Measurements from ENCODE around the gene P2RY14.

P2RY14 gene

GRCh38 chr3:151300539-151300938 is 22.2 kb upstream of the P2RY14 start:
- no peak for DNase-seq (ENCODE audit: low read depth)
- no peaks in the 10 kb centered on the region for H3K27me3 ChIP-seq (replicated peaks; ENCODE audit: control insufficient read depth, insufficient read depth, low read length)

GRCh38 chr3:151299006-151299405 is 20.7 kb upstream of the P2RY14 start:
- Histone ChIP-seq H3K27me3 (replicated peaks; ENCODE audit: control insufficient read depth, insufficient read depth, low read length) (no peaks in the 10 kb centered on the region), H3K9me3 (ENCODE audit: control insufficient read depth, low read length) (no peaks in the 10 kb centered on the region), H3K9ac (ENCODE audit: low read length) (no peak overlapping the region), H3K4me1 (ENCODE audit: control insufficient read depth, insufficient read depth, low read length) (peaks cover 14% of the 10 kb centered on the region), H3K36me3 (ENCODE audit: control insufficient read depth, insufficient read depth, low read length, severe bottlenecking) (no peaks in the 10 kb centered on the region), H3K4me3 (ENCODE audit: low read length) (no peak overlapping the region)
- DNase-seq (ENCODE audit: low read depth): no peak

More at GRCh38 chr3:151300539-151300938, 22.2 kb upstream of the P2RY14 start:
- Histone ChIP-seq H3K9ac (ENCODE audit: low read length) (no peak overlapping the region), H3K9me3 (ENCODE audit: control insufficient read depth, low read length) (no peaks in the 10 kb centered on the region), H3K4me3 (ENCODE audit: low read length) (no peak overlapping the region), H3K4me1 (ENCODE audit: control insufficient read depth, insufficient read depth, low read length) (peaks cover 26% of the 10 kb centered on the region), H3K36me3 (ENCODE audit: control insufficient read depth, insufficient read depth, low read length, severe bottlenecking) (no peaks in the 10 kb centered on the region)

GRCh38 chr3:151297429-151297828 is 19.1 kb upstream of the P2RY14 start:
- Histone ChIP-seq H3K9ac (ENCODE audit: low read length) (no peak overlapping the region), H3K9me3 (ENCODE audit: control insufficient read depth, low read length) (no peaks in the 10 kb centered on the region), H3K4me1 (ENCODE audit: control insufficient read depth, insufficient read depth, low read length) (peaks cover 12% of the 10 kb centered on the region), H3K4me3 (ENCODE audit: low read length) (no peak overlapping the region), H3K36me3 (ENCODE audit: control insufficient read depth, insufficient read depth, low read length, severe bottlenecking) (no peaks in the 10 kb centered on the region), H3K27me3 (replicated peaks; ENCODE audit: control insufficient read depth, insufficient read depth, low read length) (no peaks in the 10 kb centered on the region)
- no peak for DNase-seq (ENCODE audit: low read depth)

- Histone ChIP-seq H3K27me3 (replicated peaks; ENCODE audit: control insufficient read depth, insufficient read depth, low read length) (no peaks in the 10 kb centered on the region), H3K36me3 (ENCODE audit: control insufficient read depth, insufficient read depth, low read length, severe bottlenecking) (no peaks in the 10 kb centered on the region), H3K4me1 (ENCODE audit: control insufficient read depth, insufficient read depth, low read length) (peaks cover 2% of the 10 kb centered on the region), H3K9me3 (ENCODE audit: control insufficient read depth, low read length) (no peaks in the 10 kb centered on the region), H3K9ac (ENCODE audit: low read length) (no peak overlapping the region), H3K4me3 (ENCODE audit: low read length) (no peak overlapping the region)
- no peak for DNase-seq (ENCODE audit: low read depth)
Measured at GRCh38 chr3:151296226-151296625, 17.9 kb upstream of the P2RY14 start.

GRCh38 chr3:151293127-151293526 is 14.8 kb upstream of the P2RY14 start:
- no peak overlapping the region for H3K4me3 ChIP-seq (ENCODE audit: low read length)
- no peaks in the 10 kb centered on the region for H3K27me3 ChIP-seq (replicated peaks; ENCODE audit: control insufficient read depth, insufficient read depth, low read length)
- H3K9ac ChIP-seq (ENCODE audit: low read length): no peak overlapping the region
- no peaks in the 10 kb centered on the region for H3K9me3 ChIP-seq (ENCODE audit: control insufficient read depth, low read length)
- no peaks in the 10 kb centered on the region for H3K4me1 ChIP-seq (ENCODE audit: control insufficient read depth, insufficient read depth, low read length)
- DNase-seq (ENCODE audit: low read depth): no peak
- H3K36me3 ChIP-seq (ENCODE audit: control insufficient read depth, insufficient read depth, low read length, severe bottlenecking): no peaks in the 10 kb centered on the region

- no peaks in the 10 kb centered on the region for H3K4me1 ChIP-seq (ENCODE audit: control insufficient read depth, insufficient read depth, low read length)
- DNase-seq (ENCODE audit: low read depth): peak; percentile 77
- H3K9me3 ChIP-seq (ENCODE audit: control insufficient read depth, low read length): no peaks in the 10 kb centered on the region
- H3K4me3 ChIP-seq (ENCODE audit: low read length): no peak overlapping the region
- H3K27me3 ChIP-seq (replicated peaks; ENCODE audit: control insufficient read depth, insufficient read depth, low read length): no peaks in the 10 kb centered on the region
- no peak overlapping the region for H3K9ac ChIP-seq (ENCODE audit: low read length)
- H3K36me3 ChIP-seq (ENCODE audit: control insufficient read depth, insufficient read depth, low read length, severe bottlenecking): no peaks in the 10 kb centered on the region
Measured at GRCh38 chr3:151290673-151291072, 12.3 kb upstream of the P2RY14 start.

GRCh38 chr3:151289445-151289844 is 11.1 kb upstream of the P2RY14 start:
- Histone ChIP-seq H3K4me1 (ENCODE audit: control insufficient read depth, insufficient read depth, low read length) (peaks cover under 1% of the 10 kb centered on the region), H3K9me3 (ENCODE audit: control insufficient read depth, low read length) (no peaks in the 10 kb centered on the region), H3K9ac (ENCODE audit: low read length) (no peak overlapping the region), H3K4me3 (ENCODE audit: low read length) (no peak overlapping the region), H3K36me3 (ENCODE audit: control insufficient read depth, insufficient read depth, low read length, severe bottlenecking) (no peaks in the 10 kb centered on the region), H3K27me3 (replicated peaks; ENCODE audit: control insufficient read depth, insufficient read depth, low read length) (no peaks in the 10 kb centered on the region)
- DNase-seq (ENCODE audit: low read depth): no peak

GRCh38 chr3:151285940-151286339 is 7.6 kb upstream of the P2RY14 start:
- Histone ChIP-seq H3K36me3 (ENCODE audit: control insufficient read depth, insufficient read depth, low read length, severe bottlenecking) (no peaks in the 10 kb centered on the region), H3K9ac (ENCODE audit: low read length) (no peak overlapping the region), H3K4me1 (ENCODE audit: control insufficient read depth, insufficient read depth, low read length) (peaks cover 16% of the 10 kb centered on the region), H3K9me3 (ENCODE audit: control insufficient read depth, low read length) (no peaks in the 10 kb centered on the region), H3K27me3 (replicated peaks; ENCODE audit: control insufficient read depth, insufficient read depth, low read length) (no peaks in the 10 kb centered on the region), H3K4me3 (ENCODE audit: low read length) (no peak overlapping the region)
- no peak for DNase-seq (ENCODE audit: low read depth)

- H3K9ac ChIP-seq (ENCODE audit: low read length): peak overlapping the region; percentile 22
- no peaks in the 10 kb centered on the region for H3K36me3 ChIP-seq (ENCODE audit: control insufficient read depth, insufficient read depth, low read length, severe bottlenecking)
- H3K9me3 ChIP-seq (ENCODE audit: control insufficient read depth, low read length): no peaks in the 10 kb centered on the region
- H3K4me1 ChIP-seq (ENCODE audit: control insufficient read depth, insufficient read depth, low read length): peaks cover 16% of the 10 kb centered on the region
- DNase-seq (ENCODE audit: low read depth): peak; percentile 18
- no peaks in the 10 kb centered on the region for H3K27me3 ChIP-seq (replicated peaks; ENCODE audit: control insufficient read depth, insufficient read depth, low read length)
- H3K4me3 ChIP-seq (ENCODE audit: low read length): no peak overlapping the region
Measured at GRCh38 chr3:151283907-151284461, 5.6 kb upstream of the P2RY14 start.

- Histone ChIP-seq H3K4me1 (ENCODE audit: control insufficient read depth, insufficient read depth, low read length) (peaks cover 16% of the 10 kb centered on the region), H3K27me3 (replicated peaks; ENCODE audit: control insufficient read depth, insufficient read depth, low read length) (no peaks in the 10 kb centered on the region), H3K36me3 (ENCODE audit: control insufficient read depth, insufficient read depth, low read length, severe bottlenecking) (no peaks in the 10 kb centered on the region), H3K9me3 (ENCODE audit: control insufficient read depth, low read length) (no peaks in the 10 kb centered on the region), H3K4me3 (ENCODE audit: low read length) (no peak overlapping the region), H3K9ac (ENCODE audit: low read length) (no peak overlapping the region)
- no peak for DNase-seq (ENCODE audit: low read depth)
Measured at GRCh38 chr3:151283387-151283786, 5.0 kb upstream of the P2RY14 start.

GRCh38 chr3:151282921-151283320 is 4.6 kb upstream of the P2RY14 start:
- DNase-seq (ENCODE audit: low read depth): peak; percentile 79
- Histone ChIP-seq H3K9me3 (ENCODE audit: control insufficient read depth, low read length) (no peaks in the 10 kb centered on the region), H3K27me3 (replicated peaks; ENCODE audit: control insufficient read depth, insufficient read depth, low read length) (no peaks in the 10 kb centered on the region)

GRCh38 chr3:151281671-151282324 is 3.5 kb upstream of the P2RY14 start:
- no peak overlapping the region for H3K4me3 ChIP-seq (ENCODE audit: low read length)
- H3K9me3 ChIP-seq (ENCODE audit: control insufficient read depth, low read length): no peaks in the 10 kb centered on the region
- peaks cover 16% of the 10 kb centered on the region for H3K4me1 ChIP-seq (ENCODE audit: control insufficient read depth, insufficient read depth, low read length)
- H3K36me3 ChIP-seq (ENCODE audit: control insufficient read depth, insufficient read depth, low read length, severe bottlenecking): no peaks in the 10 kb centered on the region
- peak; percentile 45 for DNase-seq (ENCODE audit: low read depth)
- peak overlapping the region; percentile 25 for H3K9ac ChIP-seq (ENCODE audit: low read length)
- no peaks in the 10 kb centered on the region for H3K27me3 ChIP-seq (replicated peaks; ENCODE audit: control insufficient read depth, insufficient read depth, low read length)

More at GRCh38 chr3:151282921-151283320, 4.6 kb upstream of the P2RY14 start:
- Histone ChIP-seq H3K36me3 (ENCODE audit: control insufficient read depth, insufficient read depth, low read length, severe bottlenecking) (no peaks in the 10 kb centered on the region), H3K4me3 (ENCODE audit: low read length) (no peak overlapping the region), H3K4me1 (ENCODE audit: control insufficient read depth, insufficient read depth, low read length) (peaks cover 16% of the 10 kb centered on the region), H3K9ac (ENCODE audit: low read length) (no peak overlapping the region)

Data from adipocyte (in vitro differentiated cells).